GM23338 (cell line): Measurements from ENCODE around the gene MAOB.

Experiments
- CREB1 ChIP-seq: fragments of 250-450 bp; sonication (Bioruptor Pico); IDR thresholded peaks from 2 replicates; pipeline ENCODE4 v1.5.0; 2020; ENCODE audit warnings: low read depth, mild to moderate bottlenecking, moderate library complexity
- CTCF ChIP-seq, 2 experiments: fragments of 200-600 bp in 1 of 2; sonication (generic) in 1 of 2; conservative IDR thresholded peaks; 2 replicates each; pipeline versions ENCODE4 v1.5.1 to v1.6.1; 2016 to 2017; ENCODE audit warnings: antibody characterized with exemption in 2 of 2, low read depth in 2 of 2, mild to moderate bottlenecking in 2 of 2, moderate library complexity in 1 of 2
- EZH2 ChIP-seq: fragments of 200-600 bp; sonication (generic); IDR thresholded peaks from one replicate; pipeline ENCODE4 v1.8.0; 2017; ENCODE audit warnings: antibody characterized with exemption, mild to moderate bottlenecking, low read depth; ENCODE audit not compliant: unreplicated experiment
- EZH2phosphoT487 ChIP-seq: fragments of 200-600 bp; sonication (generic); IDR thresholded peaks from one replicate; pipeline ENCODE4 v1.8.1; 2018; ENCODE audit warnings: antibody characterized with exemption; ENCODE audit not compliant: unreplicated experiment
- JUNB ChIP-seq: IDR thresholded peaks from one replicate; pipeline ENCODE4 v1.6.1; 2016; ENCODE audit warnings: antibody characterized with exemption; ENCODE audit not compliant: unreplicated experiment
- NANOG ChIP-seq: IDR thresholded peaks from 2 replicates; pipeline ENCODE4 v1.6.1; 2016; ENCODE audit warnings: antibody characterized with exemption, borderline replicate concordance
- POLR2AphosphoS5 ChIP-seq: IDR thresholded peaks from 2 replicates; pipeline ENCODE4 v1.6.1; 2016; ENCODE audit warnings: antibody characterized with exemption, low read depth
- ZNF114 ChIP-seq: fragments of 250-450 bp; sonication (Bioruptor Pico); IDR thresholded peaks from 2 replicates; pipeline ENCODE4 v1.5.0; 2020; ENCODE audit warnings: mild to moderate bottlenecking, moderate library complexity
- ZNF331 ChIP-seq: fragments of 250-450 bp; sonication (Bioruptor Pico); IDR thresholded peaks from 2 replicates; pipeline ENCODE4 v1.5.0; 2020; ENCODE audit warnings: low read depth, mild to moderate bottlenecking, moderate library complexity
- ZNF462 ChIP-seq: fragments of 250-450 bp; sonication (Bioruptor Pico); IDR thresholded peaks from 2 replicates; pipeline ENCODE4 v1.5.0; 2020; ENCODE audit warnings: mild to moderate bottlenecking, moderate library complexity
- TF ChIP-seq, protein P1 (sequence below): IDR thresholded peaks from one replicate; pipeline ENCODE4 v1.6.1; 2018; ENCODE audit warnings: antibody characterized with exemption; ENCODE audit not compliant: unreplicated experiment
- TF ChIP-seq, protein P2 (sequence below): IDR thresholded peaks from 2 replicates; pipeline ENCODE4 v1.6.1; 2016; ENCODE audit warnings: antibody characterized with exemption

DNA sequence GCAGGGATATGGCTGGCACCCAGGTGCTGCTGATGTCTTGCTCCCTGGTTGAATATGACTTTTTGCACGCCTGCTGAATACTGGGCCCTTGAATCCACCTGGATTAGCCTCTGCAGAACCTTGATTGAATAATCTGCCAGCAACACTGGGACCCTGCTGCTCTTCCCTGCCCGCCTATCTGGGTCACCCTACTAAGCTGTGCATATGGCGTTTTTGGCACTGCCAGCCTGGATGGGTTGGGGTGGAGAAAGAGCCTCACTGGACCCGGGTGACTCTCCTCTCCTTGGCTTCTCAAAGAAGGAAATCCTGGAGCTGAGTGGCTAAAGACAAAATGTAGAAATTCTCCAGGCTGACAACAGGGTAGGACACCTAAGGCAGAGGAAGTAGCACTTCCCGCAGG lies 126.2 kb downstream of the MAOB start:
- TF ChIP-seq, protein P1, sequence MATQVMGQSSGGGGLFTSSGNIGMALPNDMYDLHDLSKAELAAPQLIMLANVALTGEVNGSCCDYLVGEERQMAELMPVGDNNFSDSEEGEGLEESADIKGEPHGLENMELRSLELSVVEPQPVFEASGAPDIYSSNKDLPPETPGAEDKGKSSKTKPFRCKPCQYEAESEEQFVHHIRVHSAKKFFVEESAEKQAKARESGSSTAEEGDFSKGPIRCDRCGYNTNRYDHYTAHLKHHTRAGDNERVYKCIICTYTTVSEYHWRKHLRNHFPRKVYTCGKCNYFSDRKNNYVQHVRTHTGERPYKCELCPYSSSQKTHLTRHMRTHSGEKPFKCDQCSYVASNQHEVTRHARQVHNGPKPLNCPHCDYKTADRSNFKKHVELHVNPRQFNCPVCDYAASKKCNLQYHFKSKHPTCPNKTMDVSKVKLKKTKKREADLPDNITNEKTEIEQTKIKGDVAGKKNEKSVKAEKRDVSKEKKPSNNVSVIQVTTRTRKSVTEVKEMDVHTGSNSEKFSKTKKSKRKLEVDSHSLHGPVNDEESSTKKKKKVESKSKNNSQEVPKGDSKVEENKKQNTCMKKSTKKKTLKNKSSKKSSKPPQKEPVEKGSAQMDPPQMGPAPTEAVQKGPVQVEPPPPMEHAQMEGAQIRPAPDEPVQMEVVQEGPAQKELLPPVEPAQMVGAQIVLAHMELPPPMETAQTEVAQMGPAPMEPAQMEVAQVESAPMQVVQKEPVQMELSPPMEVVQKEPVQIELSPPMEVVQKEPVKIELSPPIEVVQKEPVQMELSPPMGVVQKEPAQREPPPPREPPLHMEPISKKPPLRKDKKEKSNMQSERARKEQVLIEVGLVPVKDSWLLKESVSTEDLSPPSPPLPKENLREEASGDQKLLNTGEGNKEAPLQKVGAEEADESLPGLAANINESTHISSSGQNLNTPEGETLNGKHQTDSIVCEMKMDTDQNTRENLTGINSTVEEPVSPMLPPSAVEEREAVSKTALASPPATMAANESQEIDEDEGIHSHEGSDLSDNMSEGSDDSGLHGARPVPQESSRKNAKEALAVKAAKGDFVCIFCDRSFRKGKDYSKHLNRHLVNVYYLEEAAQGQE: no peak
- TF ChIP-seq CTCF (conservative IDR thresholded peaks at IDR 0.05; ENCODE audit: low read depth in 2 of 2): no peak
- no peak for TF ChIP-seq EZH2phosphoT487
- no peak for TF ChIP-seq EZH2
- no peak for TF ChIP-seq POLR2AphosphoS5
- TF ChIP-seq CREB1 (CRISPR knock-in tag): no peak
- TF ChIP-seq ZNF331 (CRISPR knock-in tag): no peak
- TF ChIP-seq NANOG: no peak
- no peak for TF ChIP-seq ZNF462 (CRISPR knock-in tag)
- TF ChIP-seq ZNF114 (CRISPR knock-in tag): no peak
- TF ChIP-seq, protein P2, sequence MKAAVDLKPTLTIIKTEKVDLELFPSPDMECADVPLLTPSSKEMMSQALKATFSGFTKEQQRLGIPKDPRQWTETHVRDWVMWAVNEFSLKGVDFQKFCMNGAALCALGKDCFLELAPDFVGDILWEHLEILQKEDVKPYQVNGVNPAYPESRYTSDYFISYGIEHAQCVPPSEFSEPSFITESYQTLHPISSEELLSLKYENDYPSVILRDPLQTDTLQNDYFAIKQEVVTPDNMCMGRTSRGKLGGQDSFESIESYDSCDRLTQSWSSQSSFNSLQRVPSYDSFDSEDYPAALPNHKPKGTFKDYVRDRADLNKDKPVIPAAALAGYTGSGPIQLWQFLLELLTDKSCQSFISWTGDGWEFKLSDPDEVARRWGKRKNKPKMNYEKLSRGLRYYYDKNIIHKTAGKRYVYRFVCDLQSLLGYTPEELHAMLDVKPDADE: no peak
- no peak for TF ChIP-seq JUNB
